ENCODE measurements around the gene DUSP9. TPM values are rescaled to one million over a fixed set of nuclear protein-coding genes. Genes with fewer than 3 reads are reported as not detected.

Gene DUSP9
- total RNA-seq, 1 donor from 2014 or later: 0.20 TPM

DNA sequence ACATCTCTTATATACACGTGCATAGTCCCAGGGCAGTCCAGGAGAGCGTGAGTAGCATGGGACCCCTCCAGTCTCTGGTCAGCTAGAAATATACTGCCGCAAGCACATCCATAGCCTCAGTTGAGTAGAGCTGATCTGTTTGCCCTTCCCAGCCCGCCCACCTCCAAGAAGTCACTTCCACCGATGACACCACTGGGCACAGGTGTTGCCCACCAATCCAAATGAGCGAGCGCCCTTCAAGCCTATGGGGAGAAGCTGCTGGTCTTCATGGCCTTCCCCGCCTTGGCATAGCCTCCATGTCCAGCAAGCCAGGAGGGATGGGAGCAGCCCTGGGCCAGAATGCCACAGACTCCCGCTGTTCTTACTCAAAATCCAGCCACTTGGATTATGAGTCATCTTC, 10.2 kb downstream of the DUSP9 start:
- no peaks in the 10 kb centered on the region for H3K9me3 ChIP-seq (ENCODE audit: insufficient read depth, low read depth, low read length)
- no peak overlapping the region for H2AFZ ChIP-seq (ENCODE audit: low read depth, low read length)
- H3K27me3 Mint-ChIP-seq (ENCODE audit: low read depth, unreplicated experiment): peaks cover 16% of the 10 kb centered on the region
- no peak overlapping the region for H3K4me3 ChIP-seq (ENCODE audit: insufficient read depth, low read depth, low read length)
- peaks cover 3% of the 10 kb centered on the region for H3K9me3 Mint-ChIP-seq (ENCODE audit: unreplicated experiment)
- H3K79me2 ChIP-seq (ENCODE audit: insufficient read depth, low read length): no peaks in the 10 kb centered on the region
- H3K4me3 Mint-ChIP-seq (ENCODE audit: unreplicated experiment): no peak overlapping the region
- no peaks in the 10 kb centered on the region for H3K36me3 Mint-ChIP-seq (ENCODE audit: low read depth, unreplicated experiment)
- FAIRE-seq: no peak
- H3K4me1 ChIP-seq (ENCODE audit: insufficient read depth, low read length): no peaks in the 10 kb centered on the region
- no peak overlapping the region for H3K27ac ChIP-seq (ENCODE audit: low read depth, low read length)
- no peaks in the 10 kb centered on the region for H3K36me3 ChIP-seq (ENCODE audit: insufficient read depth, low read length)
- TF ChIP-seq, protein P1, sequence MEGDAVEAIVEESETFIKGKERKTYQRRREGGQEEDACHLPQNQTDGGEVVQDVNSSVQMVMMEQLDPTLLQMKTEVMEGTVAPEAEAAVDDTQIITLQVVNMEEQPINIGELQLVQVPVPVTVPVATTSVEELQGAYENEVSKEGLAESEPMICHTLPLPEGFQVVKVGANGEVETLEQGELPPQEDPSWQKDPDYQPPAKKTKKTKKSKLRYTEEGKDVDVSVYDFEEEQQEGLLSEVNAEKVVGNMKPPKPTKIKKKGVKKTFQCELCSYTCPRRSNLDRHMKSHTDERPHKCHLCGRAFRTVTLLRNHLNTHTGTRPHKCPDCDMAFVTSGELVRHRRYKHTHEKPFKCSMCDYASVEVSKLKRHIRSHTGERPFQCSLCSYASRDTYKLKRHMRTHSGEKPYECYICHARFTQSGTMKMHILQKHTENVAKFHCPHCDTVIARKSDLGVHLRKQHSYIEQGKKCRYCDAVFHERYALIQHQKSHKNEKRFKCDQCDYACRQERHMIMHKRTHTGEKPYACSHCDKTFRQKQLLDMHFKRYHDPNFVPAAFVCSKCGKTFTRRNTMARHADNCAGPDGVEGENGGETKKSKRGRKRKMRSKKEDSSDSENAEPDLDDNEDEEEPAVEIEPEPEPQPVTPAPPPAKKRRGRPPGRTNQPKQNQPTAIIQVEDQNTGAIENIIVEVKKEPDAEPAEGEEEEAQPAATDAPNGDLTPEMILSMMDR (IDR thresholded peaks at IDR 0.05; ENCODE audit: insufficient read depth, low read depth, low read length): no peak
- no peak for TF ChIP-seq EZH2 (IDR thresholded peaks at IDR 0.05; ENCODE audit: insufficient read depth, low read length)
- no peaks in the 10 kb centered on the region for H4K20me1 ChIP-seq (ENCODE audit: insufficient read depth, low read length)
- H3K9ac ChIP-seq (ENCODE audit: low read length): no peak overlapping the region
- no peak overlapping the region for H3K27ac Mint-ChIP-seq (ENCODE audit: unreplicated experiment)
- no peak overlapping the region for H3K4me2 ChIP-seq (ENCODE audit: low read length)
- no peaks in the 10 kb centered on the region for H3K4me1 Mint-ChIP-seq (ENCODE audit: low read depth, unreplicated experiment)
- peaks cover 6% of the 10 kb centered on the region for H3K27me3 ChIP-seq (ENCODE audit: insufficient read depth, low read length)
- no peak for DNase-seq (ENCODE audit: low read depth)

- no peaks in the 10 kb centered on the region for H3K36me3 ChIP-seq (ENCODE audit: insufficient read depth, low read length)
- H3K4me1 ChIP-seq (ENCODE audit: insufficient read depth, low read length): no peaks in the 10 kb centered on the region
- no peak overlapping the region for H3K4me2 ChIP-seq (ENCODE audit: low read length)
- Mint-ChIP-seq H3K27me3 (ENCODE audit: low read depth, unreplicated experiment) (peaks cover 21% of the 10 kb centered on the region), H3K27ac (ENCODE audit: unreplicated experiment) (no peak overlapping the region), H3K9me3 (ENCODE audit: unreplicated experiment) (peaks cover 3% of the 10 kb centered on the region), H3K4me3 (ENCODE audit: unreplicated experiment) (no peak overlapping the region), H3K36me3 (ENCODE audit: low read depth, unreplicated experiment) (no peaks in the 10 kb centered on the region), H3K4me1 (ENCODE audit: low read depth, unreplicated experiment) (no peaks in the 10 kb centered on the region)
- H2AFZ ChIP-seq (ENCODE audit: low read depth, low read length): no peak overlapping the region
- H3K4me3 ChIP-seq (ENCODE audit: insufficient read depth, low read depth, low read length): no peak overlapping the region
- H3K79me2 ChIP-seq (ENCODE audit: insufficient read depth, low read length): no peaks in the 10 kb centered on the region
- no peaks in the 10 kb centered on the region for H3K9me3 ChIP-seq (ENCODE audit: insufficient read depth, low read depth, low read length)
- H4K20me1 ChIP-seq (ENCODE audit: insufficient read depth, low read length): no peaks in the 10 kb centered on the region
- FAIRE-seq: no peak
- TF ChIP-seq, protein P1 (IDR thresholded peaks at IDR 0.05; ENCODE audit: insufficient read depth, low read depth, low read length): no peak
- no peak for TF ChIP-seq EZH2 (IDR thresholded peaks at IDR 0.05; ENCODE audit: insufficient read depth, low read length)
- H3K9ac ChIP-seq (ENCODE audit: low read length): no peak overlapping the region
- no peak for DNase-seq (ENCODE audit: low read depth)
- H3K27ac ChIP-seq (ENCODE audit: low read depth, low read length): no peak overlapping the region
- peaks cover 7% of the 10 kb centered on the region for H3K27me3 ChIP-seq (ENCODE audit: insufficient read depth, low read length)
Observed at GRCh38 chrX:153659268-153659667, 12.3 kb downstream of the DUSP9 start.

DNA sequence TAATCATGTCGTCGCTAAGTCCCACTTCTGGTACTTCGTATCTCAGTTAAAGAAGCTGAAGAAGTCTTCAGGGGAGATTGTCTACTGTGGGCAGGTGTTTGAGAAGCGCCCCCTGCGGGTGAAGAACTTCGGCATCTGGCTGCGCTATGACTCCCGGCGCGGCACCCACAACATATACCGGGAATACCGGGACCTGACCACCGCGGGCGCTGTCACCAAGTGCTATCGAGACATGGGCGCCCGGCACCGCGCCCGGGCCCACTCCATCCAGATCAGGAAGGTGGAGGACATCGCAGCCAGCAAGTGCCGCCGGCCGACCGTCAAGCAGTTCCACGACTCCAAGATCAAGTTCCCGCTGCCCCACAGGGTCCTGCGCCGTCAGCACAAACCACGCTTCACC, 15.3 kb downstream of the DUSP9 start:
- TF ChIP-seq EZH2 (IDR thresholded peaks at IDR 0.05; ENCODE audit: insufficient read depth, low read length): peak; percentile 38
- TF ChIP-seq, protein P1 (IDR thresholded peaks at IDR 0.05; ENCODE audit: insufficient read depth, low read depth, low read length): no peak
- H3K27ac ChIP-seq (ENCODE audit: low read depth, low read length): no peak overlapping the region
- H3K4me1 ChIP-seq (ENCODE audit: insufficient read depth, low read length): no peaks in the 10 kb centered on the region
- Mint-ChIP-seq H3K4me3 (ENCODE audit: unreplicated experiment) (no peak overlapping the region), H3K4me1 (ENCODE audit: low read depth, unreplicated experiment) (no peaks in the 10 kb centered on the region), H3K27me3 (ENCODE audit: low read depth, unreplicated experiment) (peaks cover 35% of the 10 kb centered on the region), H3K9me3 (ENCODE audit: unreplicated experiment) (peaks cover 3% of the 10 kb centered on the region), H3K36me3 (ENCODE audit: low read depth, unreplicated experiment) (no peaks in the 10 kb centered on the region), H3K27ac (ENCODE audit: unreplicated experiment) (no peak overlapping the region)
- DNase-seq (ENCODE audit: low read depth) (no peak), FAIRE-seq (no peak)
- no peak overlapping the region for H2AFZ ChIP-seq (ENCODE audit: low read depth, low read length)
- H3K9me3 ChIP-seq (ENCODE audit: insufficient read depth, low read depth, low read length): no peaks in the 10 kb centered on the region
- peak overlapping the region; percentile 15 for H3K4me2 ChIP-seq (ENCODE audit: low read length)
- H3K36me3 ChIP-seq (ENCODE audit: insufficient read depth, low read length): no peaks in the 10 kb centered on the region
- H3K79me2 ChIP-seq (ENCODE audit: insufficient read depth, low read length): no peaks in the 10 kb centered on the region
- no peak overlapping the region for H3K9ac ChIP-seq (ENCODE audit: low read length)
- H3K27me3 ChIP-seq (ENCODE audit: insufficient read depth, low read length): peaks cover 10% of the 10 kb centered on the region
- no peak overlapping the region for H3K4me3 ChIP-seq (ENCODE audit: insufficient read depth, low read depth, low read length)
- no peaks in the 10 kb centered on the region for H4K20me1 ChIP-seq (ENCODE audit: insufficient read depth, low read length)

Data from astrocyte (in vitro differentiated cells and primary cell).